ENCODE results near the gene MRAP. TPM values are rescaled to one million over a fixed set of nuclear protein-coding genes. Genes with fewer than 3 reads are reported as not detected.
"Not testable (repeated sequence)": the region's sequence is repeated elsewhere in the genome, so short reads cannot be mapped to it uniquely, and the experiment has no call there.

Gene MRAP
- total RNA-seq, 1 donor = not detected

DNA sequence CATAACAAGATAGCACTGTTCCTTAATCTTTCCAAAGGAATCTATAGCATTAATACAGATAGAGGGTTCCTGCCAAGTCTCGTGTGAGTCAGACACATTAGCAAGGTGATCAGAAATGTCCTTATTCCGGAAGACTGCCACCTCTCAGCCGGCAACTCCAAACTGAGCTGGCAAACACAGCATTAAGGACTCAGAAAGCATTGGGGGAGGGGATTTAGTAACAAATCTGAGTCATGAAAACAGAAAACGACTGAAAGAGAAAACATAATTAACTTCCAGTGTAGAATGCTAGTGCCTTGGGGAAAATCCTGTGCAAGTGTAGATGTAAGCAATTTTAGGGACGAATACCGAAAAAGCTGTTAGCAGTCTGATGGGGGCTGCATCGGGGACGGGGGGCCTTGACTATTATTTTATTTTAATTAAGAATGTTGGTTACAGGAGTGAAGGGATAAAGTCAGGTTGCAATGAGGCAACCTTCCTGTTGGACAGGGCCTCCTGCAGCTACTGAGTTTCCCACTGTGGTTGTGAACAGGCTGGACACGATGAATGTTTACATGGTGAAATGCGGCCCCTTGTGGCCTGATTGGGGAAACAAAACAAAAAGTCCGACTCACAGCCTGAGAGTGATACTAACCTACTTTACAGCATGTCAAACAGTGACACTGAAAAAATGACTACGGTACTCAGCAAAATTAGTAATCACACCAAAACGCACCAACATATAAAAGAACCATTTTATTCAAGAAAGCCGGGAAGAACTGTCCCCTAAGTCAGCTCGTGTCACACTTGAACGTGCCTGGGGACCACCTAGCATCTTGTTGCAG lies 40.5 kb upstream of the MRAP start:
- no peak overlapping the region for H3K4me3 ChIP-seq (ENCODE audit: low read depth, low read length)
- TF ChIP-seq, protein P1, sequence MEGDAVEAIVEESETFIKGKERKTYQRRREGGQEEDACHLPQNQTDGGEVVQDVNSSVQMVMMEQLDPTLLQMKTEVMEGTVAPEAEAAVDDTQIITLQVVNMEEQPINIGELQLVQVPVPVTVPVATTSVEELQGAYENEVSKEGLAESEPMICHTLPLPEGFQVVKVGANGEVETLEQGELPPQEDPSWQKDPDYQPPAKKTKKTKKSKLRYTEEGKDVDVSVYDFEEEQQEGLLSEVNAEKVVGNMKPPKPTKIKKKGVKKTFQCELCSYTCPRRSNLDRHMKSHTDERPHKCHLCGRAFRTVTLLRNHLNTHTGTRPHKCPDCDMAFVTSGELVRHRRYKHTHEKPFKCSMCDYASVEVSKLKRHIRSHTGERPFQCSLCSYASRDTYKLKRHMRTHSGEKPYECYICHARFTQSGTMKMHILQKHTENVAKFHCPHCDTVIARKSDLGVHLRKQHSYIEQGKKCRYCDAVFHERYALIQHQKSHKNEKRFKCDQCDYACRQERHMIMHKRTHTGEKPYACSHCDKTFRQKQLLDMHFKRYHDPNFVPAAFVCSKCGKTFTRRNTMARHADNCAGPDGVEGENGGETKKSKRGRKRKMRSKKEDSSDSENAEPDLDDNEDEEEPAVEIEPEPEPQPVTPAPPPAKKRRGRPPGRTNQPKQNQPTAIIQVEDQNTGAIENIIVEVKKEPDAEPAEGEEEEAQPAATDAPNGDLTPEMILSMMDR (IDR thresholded peaks at IDR 0.05; ENCODE audit: insufficient read depth, low read length) = peak; percentile 76
- peak; percentile 90 for DNase-seq (ENCODE audit: low read depth)

DNA sequence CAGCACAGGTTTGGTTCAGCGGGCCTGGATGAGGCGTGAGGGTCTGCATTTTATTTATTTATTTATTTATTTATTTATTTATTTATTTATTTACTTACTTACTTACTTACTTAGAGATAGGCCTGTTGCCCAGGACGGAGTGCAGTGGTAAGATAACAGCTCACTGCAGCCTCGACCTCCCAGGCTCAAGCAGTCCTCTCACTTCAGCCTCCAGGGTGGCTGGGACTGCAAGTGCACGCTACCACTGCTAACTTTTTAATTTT lies 39.9 kb upstream of the MRAP start:
- not testable (repeated sequence) for H3K4me3 ChIP-seq (ENCODE audit: low read depth, low read length); DNase-seq (ENCODE audit: low read depth)

DNA sequence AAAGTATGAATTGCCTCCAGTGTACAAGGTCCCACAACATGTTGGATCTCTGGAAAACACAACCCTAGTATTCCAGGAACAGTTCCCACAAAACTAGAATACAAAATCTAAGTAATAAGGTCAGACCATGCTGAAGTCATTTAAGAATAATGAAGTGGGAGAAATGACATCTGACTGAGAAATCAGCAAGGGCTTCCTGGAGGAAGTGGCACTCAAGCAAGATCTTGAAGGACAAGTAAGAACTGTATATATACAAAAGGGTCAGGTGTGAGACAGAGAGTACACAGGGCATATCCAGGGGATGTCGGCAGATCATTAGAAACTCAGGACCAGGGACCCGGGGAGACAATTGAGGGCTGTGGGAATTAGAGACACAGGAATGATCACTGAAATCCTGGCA lies 38.5 kb upstream of the MRAP start:
- DNase-seq (ENCODE audit: low read depth) = no peak
- TF ChIP-seq, protein P1 (IDR thresholded peaks at IDR 0.05; ENCODE audit: insufficient read depth, low read length) = no peak
- no peak overlapping the region for H3K4me3 ChIP-seq (ENCODE audit: low read depth, low read length)

DNA sequence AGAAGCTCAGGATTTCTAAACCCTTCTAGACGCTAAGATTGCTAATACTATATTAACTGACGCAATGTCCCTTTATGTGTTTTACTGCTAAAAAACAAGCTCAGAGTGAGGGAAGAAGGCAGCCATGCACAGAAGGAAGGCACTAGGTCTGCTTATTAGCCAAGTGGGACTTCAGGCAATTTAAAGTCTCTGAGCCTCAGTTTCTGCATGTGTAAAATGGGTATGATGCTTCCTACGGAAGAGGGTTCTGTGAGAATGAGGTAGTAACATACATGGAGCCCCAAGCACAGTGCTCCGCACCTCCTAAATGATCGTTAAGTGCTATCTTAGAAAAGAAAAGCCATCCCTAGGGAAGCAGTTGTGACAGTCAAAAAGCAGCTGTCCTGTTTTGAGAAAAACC lies 36.7 kb upstream of the MRAP start:
- DNase-seq (ENCODE audit: low read depth) = no peak
- TF ChIP-seq, protein P1 (IDR thresholded peaks at IDR 0.05; ENCODE audit: insufficient read depth, low read length) = no peak
- H3K4me3 ChIP-seq (ENCODE audit: low read depth, low read length) = no peak overlapping the region

DNA sequence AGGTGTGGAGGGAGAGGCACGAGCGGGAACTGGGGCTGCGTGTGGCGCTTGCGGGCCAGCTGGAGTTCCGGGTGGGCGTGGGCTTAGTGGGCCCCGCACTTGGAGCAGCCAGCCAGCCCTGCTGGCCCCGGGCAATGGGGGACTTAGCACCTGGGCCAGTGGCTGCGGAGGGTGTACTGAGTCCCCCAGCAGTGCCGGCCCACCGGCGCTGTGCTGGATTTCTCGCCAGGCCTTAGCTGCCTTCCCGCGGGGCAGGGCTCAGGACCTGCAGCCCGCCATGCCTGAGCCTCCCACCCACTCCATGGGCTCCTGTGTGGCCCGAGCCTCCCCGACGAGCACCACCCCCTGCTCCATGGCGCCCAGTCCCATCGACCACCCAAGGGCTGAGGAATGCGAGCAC lies 33.3 kb upstream of the MRAP start:
- DNase-seq (ENCODE audit: low read depth); H3K4me3 ChIP-seq (ENCODE audit: low read depth, low read length): not testable (repeated sequence)

DNA sequence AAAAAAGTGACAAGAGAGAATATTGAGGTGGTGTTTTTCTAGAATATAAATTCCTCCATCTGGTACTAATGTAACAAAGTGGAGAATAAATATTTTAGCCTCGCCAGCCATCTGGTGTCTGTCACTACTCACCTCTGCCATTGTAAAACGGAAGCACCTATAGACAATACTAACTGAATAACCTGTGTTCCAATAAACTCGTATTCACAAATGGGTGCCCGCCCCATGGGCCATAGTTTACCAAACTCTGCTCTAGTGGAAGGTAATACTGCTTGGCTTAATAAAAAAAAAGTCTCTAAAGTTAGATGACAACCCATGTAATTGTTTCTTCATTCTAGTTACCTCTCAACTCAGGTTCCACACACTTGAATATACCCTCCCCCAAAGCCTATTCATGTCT lies 27.9 kb upstream of the MRAP start:
- TF ChIP-seq, protein P1 (IDR thresholded peaks at IDR 0.05; ENCODE audit: insufficient read depth, low read length) = no peak
- DNase-seq (ENCODE audit: low read depth) = no peak
- no peak overlapping the region for H3K4me3 ChIP-seq (ENCODE audit: low read depth, low read length)

DNA sequence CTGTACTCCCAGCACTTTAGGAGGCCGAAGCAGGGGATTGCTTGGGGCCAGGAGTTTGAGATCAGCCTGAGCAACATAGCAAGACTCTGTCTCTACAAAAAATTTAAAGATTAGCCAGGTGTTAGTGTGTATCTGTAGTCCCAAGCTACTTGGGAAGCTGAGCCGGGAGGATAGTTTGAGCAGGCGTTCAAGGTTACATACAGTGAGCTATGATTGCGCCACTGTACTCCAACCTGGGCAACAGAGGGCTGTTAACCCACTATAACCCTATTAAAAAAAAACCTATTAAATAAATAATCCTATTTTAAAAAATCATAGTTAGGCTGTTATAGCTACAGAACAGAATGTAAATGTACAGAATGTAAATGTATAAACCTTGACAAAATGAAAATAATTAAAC lies 22.0 kb upstream of the MRAP start:
- no peak overlapping the region for H3K4me3 ChIP-seq (ENCODE audit: low read depth, low read length)
- no peak for DNase-seq (ENCODE audit: low read depth)
- TF ChIP-seq, protein P1 (IDR thresholded peaks at IDR 0.05; ENCODE audit: insufficient read depth, low read length) = no peak

DNA sequence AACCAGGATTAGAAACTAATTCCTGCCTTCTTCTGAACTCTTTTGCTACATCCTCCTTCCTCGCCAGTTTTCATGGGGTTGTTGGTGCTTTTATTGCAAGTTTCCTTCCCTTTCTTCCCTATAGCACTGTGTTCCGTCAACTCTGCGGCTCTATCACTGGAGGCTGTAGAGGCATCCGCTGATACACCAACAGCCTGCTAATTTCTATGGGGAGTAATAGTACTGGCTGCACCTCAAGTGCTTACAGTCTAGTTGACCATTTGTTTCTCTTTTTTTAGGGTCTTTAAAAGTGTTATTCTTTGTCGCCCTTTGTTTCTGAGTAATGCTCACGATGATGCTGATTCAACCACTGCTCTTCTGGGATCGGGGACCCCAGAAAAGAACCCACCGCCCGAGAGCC lies 20.6 kb upstream of the MRAP start:
- H3K4me3 ChIP-seq (ENCODE audit: low read depth, low read length) = peak overlapping the region; percentile 88
- TF ChIP-seq, protein P1 (IDR thresholded peaks at IDR 0.05; ENCODE audit: insufficient read depth, low read length) = no peak
- DNase-seq (ENCODE audit: low read depth) = no peak
